ENCODE results near the gene REEP2. TPM values are rescaled to one million over a fixed set of nuclear protein-coding genes. Genes with fewer than 3 reads are reported as not detected.
"Not testable (repeated sequence)": the region's sequence is repeated elsewhere in the genome, so short reads cannot be mapped to it uniquely, and the experiment has no call there.

Gene REEP2, protein sequence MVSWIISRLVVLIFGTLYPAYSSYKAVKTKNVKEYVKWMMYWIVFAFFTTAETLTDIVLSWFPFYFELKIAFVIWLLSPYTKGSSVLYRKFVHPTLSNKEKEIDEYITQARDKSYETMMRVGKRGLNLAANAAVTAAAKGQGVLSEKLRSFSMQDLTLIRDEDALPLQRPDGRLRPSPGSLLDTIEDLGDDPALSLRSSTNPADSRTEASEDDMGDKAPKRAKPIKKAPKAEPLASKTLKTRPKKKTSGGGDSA
- total RNA-seq (2014; rRNA removed; shearing (Covaris generic)): 0.32 and 2.7 TPM in 2 replicates
- polyA plus RNA-seq (2015; cell fraction: cytosol; rRNA removed): 0.91 and 1.2 TPM in 2 replicates
- polyA plus RNA-seq (2015; cell fraction: nucleus; rRNA removed): 0.36 and 2.0 TPM in 2 replicates

DNA sequence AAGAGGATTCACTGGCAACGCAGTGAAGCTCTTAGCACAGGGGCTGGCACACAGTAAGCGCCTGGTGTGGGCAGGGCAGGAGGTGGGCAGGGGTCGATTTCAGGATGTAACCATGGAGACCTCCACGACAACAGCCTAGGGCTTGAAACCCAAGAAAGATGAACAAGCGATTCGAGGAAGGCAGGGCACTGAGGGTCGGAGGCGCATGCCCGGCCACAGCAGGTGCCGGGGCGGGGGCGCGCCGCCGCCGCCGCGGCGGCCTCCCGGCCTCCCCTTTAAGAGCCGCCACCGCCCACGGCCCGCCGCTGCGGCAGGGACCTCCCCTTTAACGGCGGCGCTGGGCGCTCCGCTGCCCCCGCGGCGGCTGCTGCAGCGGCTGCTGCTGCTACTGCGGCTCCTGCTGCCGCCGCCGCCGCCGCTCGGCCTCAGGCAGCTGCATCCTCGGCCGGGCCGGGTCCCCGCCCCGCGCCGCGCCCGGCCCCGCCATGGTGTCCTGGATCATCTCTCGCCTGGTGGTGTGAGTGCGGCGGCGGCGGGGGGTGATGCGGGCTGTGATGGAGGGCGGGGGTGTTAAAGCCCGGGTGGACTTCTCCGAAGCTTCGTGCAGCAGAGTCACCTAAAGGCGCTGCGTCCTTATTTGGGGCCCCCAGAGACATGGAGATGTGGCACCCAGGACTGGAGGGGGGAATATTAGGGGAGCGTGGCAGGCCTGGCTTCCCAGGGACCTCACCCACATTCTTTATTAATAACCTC, at the start of gene REEP2:
TSS of gene REEP2 (plus strand) at position 334 of the 753 bp plus-strand sequence. CDS start at position 486, 152 bp downstream.
- in situ Hi-C loops (cut with HindIII; ENCODE audit: low pct_unique_long_range_greater_than_20kb, low sequenced_read_pairs): no loop called here
- peak; percentile 19 for DNase-seq (ENCODE audit: low read depth, low spot score)

DNA sequence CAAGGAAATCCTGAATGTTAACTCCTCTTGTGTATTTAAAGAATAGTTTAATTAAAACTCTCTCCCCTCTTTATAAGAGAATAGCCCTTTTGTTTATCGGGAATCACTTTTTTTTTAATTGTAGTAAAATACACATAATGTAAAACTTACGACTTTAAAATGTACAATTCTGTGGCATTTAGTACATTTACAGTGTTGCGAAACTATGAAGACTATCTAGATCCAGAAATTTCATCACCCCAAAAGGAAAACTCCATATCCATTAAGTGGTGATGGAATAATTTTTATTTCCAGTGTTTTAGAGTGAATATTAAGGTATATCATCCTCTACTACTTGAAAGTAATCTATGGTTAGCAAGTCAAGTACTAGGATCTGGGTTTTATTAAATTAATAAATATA, 49.5 kb upstream of the REEP2 start:
- in situ Hi-C loops (cut with HindIII; ENCODE audit: low pct_unique_long_range_greater_than_20kb, low sequenced_read_pairs): no loop called here

DNA sequence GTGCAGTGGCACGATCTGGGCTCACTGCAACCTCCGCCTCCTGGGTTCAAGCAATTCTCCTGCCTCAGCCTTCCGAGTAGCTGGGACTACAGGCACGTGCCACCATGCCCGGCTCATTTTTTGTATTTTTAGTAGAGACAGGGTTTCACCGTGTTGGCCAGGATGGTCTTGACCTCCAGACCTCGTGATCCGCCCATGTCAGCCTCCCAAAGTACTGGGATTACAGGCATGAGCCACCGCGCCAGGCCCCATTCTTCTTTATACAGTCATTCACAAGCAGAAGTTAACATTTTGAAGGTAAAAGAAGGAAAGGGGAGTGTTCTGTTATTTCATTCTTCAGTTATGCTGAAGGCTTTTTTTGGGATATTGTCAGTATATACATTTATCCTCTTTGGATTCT, 48.9 kb upstream of the REEP2 start:
- in situ Hi-C loops (cut with HindIII; ENCODE audit: low pct_unique_long_range_greater_than_20kb, low sequenced_read_pairs); DNase-seq (ENCODE audit: low read depth, low spot score): not testable (repeated sequence)

More for the DNA sequence above, 49.5 kb upstream of the REEP2 start:
- DNase-seq (ENCODE audit: low read depth, low spot score): no peak

DNA sequence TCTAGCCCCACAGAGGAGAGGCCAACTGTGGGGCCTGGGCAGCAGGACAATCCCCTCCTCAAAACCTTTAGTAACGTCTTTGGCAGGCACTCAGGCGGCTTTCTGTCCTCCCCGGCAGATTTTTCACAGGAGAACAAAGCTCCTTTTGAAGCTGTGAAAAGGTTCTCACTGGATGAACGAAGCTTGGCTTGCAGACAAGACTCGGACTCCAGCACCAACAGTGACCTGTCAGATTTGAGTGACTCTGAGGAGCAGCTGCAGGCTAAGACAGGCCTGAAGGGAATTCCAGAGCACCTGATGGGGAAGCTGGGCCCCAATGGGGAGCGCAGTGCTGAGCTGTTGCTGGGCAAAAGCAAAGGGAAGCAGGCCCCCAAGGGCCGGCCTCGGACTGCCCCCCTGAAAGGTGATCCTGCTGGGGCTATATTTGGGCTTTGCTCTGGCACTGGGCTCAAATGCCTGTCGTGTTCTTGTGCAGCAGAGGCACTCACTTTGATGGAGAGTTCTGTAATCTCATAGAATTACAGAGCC, 46.9 kb upstream of the REEP2 start:
- peak; percentile 60 for DNase-seq (ENCODE audit: low read depth, low spot score)
- in situ Hi-C loops (cut with HindIII; ENCODE audit: low pct_unique_long_range_greater_than_20kb, low sequenced_read_pairs): no loop called here

DNA sequence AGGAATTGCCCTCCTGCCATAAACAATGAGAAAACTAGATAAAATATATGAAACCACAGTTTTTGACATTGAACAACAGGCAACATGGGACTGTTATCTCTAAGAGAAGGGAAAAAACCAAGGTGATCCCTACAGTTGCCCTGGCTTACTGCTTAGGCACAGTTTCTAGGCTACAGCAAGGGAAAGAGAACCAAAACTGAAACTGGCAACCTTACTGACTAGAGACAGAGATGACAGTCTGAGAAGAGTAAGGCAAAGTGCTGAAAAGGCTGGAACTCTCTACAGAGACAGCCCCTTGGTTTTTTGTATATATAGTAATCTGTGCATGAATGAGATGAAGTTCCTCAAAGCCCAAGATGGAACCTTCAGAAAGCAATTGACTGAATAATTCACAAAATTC, 36.2 kb upstream of the REEP2 start:
- no peak for DNase-seq (ENCODE audit: low read depth, low spot score)
- in situ Hi-C loops (cut with HindIII; ENCODE audit: low pct_unique_long_range_greater_than_20kb, low sequenced_read_pairs): no loop called here

DNA sequence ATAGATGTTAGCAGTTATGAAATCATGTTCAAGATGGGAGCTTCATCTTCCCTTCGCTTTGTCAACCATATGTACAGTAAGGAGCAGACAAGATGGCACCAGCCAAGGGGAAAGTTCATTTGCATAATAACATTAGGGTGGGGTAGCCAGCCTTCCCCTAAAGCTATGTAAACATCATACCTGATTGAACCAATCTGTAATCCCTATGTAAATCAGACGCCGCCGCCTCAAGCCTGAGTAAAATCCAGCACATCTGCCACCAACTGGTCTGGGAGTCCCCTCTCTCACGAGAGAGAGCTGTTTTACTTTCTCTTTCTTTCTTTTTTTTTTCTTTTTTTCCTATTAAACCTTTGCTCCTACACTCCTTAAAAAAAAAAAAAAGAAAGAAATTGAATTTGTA, 30.8 kb upstream of the REEP2 start:
- in situ Hi-C loops (cut with HindIII; ENCODE audit: low pct_unique_long_range_greater_than_20kb, low sequenced_read_pairs): no loop called here

DNA sequence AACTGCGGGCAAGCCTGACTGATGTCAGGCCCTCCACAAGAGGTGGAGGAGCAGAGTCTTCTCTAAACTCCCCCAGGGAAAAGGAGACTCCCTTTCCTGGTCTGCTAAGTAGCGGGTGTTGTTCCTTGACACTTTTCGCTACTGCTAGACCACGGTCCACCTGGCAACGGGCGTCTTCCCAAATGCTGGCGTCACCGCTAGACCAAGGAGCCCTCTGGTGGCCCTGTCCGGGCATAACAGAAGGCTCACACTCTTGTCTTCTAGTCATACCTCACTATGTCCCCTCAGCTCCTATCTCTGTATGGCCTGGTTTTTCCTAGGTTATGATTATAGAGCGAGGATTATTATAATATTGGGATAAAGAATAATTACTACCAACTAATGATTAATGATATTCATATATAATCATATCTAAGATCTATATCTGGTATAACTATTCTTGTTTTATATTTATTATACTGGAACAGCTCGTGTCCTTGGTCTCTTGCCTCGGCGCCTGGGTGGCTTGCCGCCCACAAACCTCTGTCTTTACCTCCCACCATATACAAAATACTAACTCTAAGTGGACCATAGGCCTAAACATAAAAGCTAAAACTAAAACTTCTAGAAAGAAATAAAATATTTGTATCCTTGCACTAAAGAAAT, 27.7 kb upstream of the REEP2 start:
- peak; percentile 66 for DNase-seq (ENCODE audit: low read depth, low spot score)
- in situ Hi-C loops (cut with HindIII; ENCODE audit: low pct_unique_long_range_greater_than_20kb, low sequenced_read_pairs): not testable (repeated sequence)

More for the DNA sequence above, 30.8 kb upstream of the REEP2 start:
- no peak for DNase-seq (ENCODE audit: low read depth, low spot score)

DNA sequence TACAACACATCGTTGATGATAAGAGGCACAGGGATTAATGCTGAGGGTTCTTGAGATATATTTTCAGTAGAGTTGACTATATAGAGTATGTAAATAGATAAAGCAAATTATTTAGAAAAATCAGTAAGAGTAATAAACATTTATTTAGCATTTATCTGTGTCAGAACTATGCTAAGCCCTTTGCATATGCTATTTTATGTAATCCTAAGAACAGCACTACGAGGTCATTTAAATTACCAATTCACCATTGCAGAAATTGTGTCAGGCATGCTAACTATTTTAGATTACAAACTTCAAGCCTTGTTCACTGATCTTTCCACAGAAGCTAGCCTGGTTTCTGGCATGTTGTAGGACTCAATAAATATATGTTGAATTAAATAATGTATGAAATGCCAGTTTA, 20.4 kb upstream of the REEP2 start:
- no peak for DNase-seq (ENCODE audit: low read depth, low spot score)
- in situ Hi-C loops (cut with HindIII; ENCODE audit: low pct_unique_long_range_greater_than_20kb, low sequenced_read_pairs): no loop called here

DNA sequence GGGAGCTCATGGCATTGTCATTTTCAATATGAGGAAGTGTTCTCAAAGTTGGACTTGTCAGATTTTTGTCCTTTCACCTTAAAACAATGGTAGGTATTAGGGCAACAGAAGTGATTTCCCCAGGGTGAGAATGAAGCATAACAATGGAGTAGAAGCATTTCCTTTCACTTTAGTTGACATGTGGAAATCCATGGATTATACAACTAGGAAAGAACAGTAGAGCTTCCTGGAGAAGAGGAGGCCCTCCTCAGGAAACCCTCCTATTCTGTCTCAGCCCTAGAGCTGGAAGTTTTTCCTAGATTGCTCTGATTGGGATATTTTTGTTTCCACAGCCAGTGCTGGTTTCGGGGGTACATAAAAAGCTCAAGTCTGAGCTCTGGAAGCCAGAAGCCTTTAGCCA, 13.8 kb upstream of the REEP2 start:
- in situ Hi-C loops (cut with HindIII; ENCODE audit: low pct_unique_long_range_greater_than_20kb, low sequenced_read_pairs): no loop called here
- no peak for DNase-seq (ENCODE audit: low read depth, low spot score)

DNA sequence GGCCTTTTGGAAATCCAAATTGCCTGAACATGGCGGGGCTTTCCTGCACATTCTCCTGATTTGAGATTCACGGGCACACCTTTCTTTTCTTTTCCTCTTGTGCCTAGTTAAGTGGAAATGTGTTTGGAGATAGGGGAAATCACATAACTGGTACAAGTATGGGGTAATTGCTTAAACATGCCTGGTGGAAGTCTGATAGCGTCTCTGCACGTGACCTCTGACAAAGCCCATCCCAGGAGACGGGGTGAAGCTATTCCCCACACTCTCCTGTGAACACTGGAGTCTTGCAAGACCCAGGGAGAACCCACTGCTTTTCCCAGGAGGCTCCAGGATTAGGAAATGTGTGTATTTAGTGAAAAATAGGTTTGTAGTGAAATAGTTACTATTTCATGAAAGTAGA, 2.9 kb upstream of the REEP2 start:
- in situ Hi-C loops (cut with HindIII; ENCODE audit: low pct_unique_long_range_greater_than_20kb, low sequenced_read_pairs): no loop called here
- DNase-seq (ENCODE audit: low read depth, low spot score): no peak

DNA sequence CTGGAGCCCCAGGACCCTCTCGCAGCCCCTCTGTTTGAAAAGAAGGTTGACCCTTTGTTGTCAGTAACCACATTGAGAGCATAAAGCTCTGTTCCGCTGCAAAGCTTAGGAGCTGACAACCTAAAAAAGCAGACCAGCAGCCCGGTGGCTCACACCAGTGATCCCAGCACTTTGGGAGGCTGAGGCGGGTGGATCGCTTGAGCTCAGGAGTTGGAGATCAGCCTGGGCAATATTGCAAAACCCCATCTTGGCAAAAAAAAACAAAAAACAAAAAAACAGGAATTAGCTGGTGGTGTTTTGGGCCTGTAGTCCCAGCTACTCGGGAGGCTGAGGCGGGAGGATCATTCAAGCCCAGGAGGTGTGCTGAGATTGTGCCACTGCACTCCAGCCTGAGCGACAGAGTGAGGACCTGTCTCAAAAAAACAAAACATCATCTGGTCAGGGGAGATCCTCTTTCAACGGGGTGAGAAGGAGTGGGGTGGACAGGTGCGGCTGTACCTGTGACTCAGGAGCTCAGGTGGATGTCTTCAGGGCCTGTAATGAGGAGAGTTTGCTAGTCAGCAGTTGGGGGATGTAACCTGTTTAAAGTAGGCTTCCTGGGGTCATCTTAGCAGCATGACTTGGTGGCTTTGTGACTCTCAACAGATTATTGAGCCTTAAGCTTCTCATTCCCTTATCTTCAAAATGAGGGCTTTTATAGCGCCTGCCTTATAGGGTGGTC, 694 bp upstream of the REEP2 start:
- in situ Hi-C loops (cut with HindIII; ENCODE audit: low pct_unique_long_range_greater_than_20kb, low sequenced_read_pairs): no loop called here
- DNase-seq (ENCODE audit: low read depth, low spot score): no peak

DNA sequence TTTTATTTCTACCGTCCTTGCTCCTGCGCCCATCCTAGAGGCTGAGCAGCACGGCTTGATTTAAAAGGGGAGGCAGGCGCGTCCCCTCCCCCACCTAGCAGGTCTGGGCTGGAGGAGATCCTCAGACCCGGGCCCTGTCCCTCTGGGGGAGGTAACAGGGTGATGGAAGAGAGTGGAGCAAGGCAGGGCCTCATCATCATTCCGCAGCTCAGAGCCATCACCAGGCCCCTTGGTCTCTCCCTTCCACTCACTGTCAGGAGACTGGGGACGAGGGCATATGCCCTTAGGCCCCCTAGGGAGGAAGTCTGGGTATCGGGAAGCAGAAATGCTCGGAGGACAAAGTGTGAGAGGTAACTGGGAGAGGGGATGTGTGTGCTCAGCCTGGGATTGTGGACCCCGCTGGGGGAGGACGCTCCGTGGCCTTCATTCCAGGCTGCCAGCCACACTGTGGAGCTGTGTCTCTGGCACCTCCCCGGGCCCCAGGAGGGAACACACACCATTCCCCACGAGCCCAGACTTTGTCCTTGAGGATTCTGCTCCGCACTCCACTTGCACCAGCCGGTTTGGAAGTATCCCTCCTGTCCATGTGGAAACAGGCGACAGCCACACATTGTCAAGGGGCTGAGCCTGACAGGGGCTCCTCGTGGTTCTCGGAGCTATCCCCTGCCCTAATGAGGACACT, 761 bp downstream of the REEP2 start:
- in situ Hi-C loops (cut with HindIII; ENCODE audit: low pct_unique_long_range_greater_than_20kb, low sequenced_read_pairs): no loop called here
- DNase-seq (ENCODE audit: low read depth, low spot score): no peak

DNA sequence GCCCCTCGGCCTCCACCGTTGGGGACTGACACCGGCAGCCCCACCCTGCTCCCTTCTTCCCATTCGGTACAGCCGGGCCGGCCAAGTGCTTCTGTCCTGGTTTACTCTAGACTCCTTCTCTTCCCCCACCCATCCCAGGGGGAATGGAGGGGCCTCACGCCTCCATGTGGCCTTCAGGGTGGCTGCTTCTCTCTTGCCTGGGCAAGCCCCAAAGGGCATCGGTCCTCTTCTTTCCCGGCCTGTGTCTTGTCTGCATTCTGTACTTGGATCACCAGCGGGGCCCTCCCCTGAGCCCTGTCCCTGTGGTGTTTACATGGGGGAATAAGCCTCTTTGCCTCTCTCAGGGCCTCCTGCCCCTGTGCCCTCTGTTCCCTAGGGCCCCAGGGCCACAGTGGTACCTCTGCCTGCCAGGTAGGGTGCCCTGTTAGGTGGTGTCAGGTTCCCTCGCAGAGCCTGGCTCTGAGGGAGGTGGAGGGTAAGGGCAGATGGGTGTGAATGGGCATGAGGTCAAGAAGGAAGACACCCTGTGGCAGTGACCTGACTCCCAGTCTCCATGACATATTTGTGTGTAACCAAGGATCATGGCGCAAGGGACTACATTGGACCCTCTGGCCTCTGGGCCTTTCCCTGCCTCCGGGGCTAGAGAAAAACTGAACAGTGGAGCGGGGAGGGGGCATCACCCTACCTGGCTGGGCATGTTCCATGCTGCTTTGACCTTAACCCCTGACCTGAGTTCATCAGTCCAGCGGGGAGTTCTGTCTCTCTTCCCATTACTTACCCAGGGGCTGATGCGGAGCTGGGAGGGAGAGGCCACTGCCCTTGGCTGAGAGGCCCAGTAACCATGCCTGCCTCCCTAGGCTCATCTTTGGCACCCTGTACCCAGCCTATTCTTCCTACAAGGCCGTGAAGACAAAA, 1.6 kb downstream of the REEP2 start:
- in situ Hi-C loops (cut with HindIII; ENCODE audit: low pct_unique_long_range_greater_than_20kb, low sequenced_read_pairs): no loop called here
- DNase-seq (ENCODE audit: low read depth, low spot score): no peak

DNA sequence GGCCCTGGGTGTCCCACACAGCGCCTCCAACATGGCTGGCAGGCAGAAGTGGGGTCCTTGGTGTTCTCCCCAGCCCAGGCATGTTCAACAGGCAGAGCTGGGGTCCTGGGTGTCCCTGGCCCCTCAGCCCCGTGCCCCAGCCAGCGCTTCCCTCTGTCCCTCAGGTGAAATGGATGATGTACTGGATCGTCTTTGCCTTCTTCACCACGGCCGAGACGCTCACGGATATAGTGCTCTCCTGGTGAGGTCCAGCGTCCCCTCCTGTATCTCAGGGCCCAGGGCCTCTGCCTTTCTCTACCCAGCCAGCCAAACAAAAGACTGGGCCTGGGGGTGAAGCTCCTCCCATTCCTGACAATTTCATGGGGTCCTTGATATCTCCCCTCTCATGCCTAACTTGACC, 2.4 kb downstream of the REEP2 start:
- in situ Hi-C loops (cut with HindIII; ENCODE audit: low pct_unique_long_range_greater_than_20kb, low sequenced_read_pairs): no loop called here
- no peak for DNase-seq (ENCODE audit: low read depth, low spot score)

DNA sequence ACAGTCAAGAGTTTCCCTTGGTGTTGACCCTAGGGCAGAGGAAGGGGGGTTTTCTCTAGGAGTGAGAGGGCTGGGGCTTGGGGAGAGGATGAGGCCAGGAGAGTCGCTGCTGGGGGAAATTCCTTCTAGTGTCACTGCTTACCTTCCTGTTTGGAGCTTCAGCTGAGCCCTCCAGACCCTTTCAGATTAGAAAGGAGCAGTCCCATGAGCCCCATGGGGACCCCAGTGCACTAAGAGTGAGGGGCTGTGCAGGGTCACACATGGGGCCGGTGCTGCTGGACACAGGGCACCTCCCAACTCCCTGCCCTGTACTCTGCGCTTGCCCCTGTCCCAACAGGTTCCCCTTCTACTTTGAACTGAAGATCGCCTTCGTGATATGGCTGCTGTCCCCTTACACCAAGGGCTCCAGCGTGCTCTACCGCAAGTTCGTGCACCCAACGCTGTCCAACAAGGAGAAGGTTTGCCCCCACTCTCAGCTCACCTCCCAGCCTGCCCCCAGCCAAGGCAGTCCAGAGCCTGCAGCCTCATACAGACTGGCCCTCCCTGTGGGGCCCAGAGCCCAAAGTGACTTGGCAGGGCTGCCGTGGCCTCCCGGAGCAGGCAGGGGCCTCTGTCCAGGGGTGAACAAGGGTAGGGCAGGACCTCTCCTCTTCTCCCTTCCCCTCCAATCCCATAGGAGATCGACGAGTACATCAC, 5.4 kb downstream of the REEP2 start:
- in situ Hi-C loops (cut with HindIII; ENCODE audit: low pct_unique_long_range_greater_than_20kb, low sequenced_read_pairs): no loop called here
- no peak for DNase-seq (ENCODE audit: low read depth, low spot score)
